IMR-90 (cell line): ENCODE data around the gene LRRN2. TPM values are rescaled to one million over a fixed set of nuclear protein-coding genes. Genes with fewer than 3 reads are reported as not detected.

ENCODE experiments used
- ATAC-seq: fragments of 200-7000 bp; cut with Tn5 transposase; 2 replicates; pipeline ENCODE4 v1.9.1; 2020; ENCODE audit warnings: low read depth, mild to moderate bottlenecking, moderate library complexity
- BruUV-seq: library from RNA; stranded (reverse); fragments of 400-500 nt; replicated peaks from 2 replicates; lab custom pipeline; 2021; lab: Mats Ljungman, UMichigan
- CTCF ChIA-PET: fragments of 300-600 bp; formaldehyde crosslinking; extraction: SDS; loops from one replicate; lab custom pipeline; 2021; ENCODE audit warnings: antibody characterized with exemption; lab: Yijun Ruan, JAX
- POLR2A ChIA-PET: fragments of 300-600 bp; sonication (Branson Sonifier 250); formaldehyde crosslinking; loops from one replicate; lab custom pipeline; 2022; ENCODE audit warnings: antibody characterized with exemption; ENCODE audit not compliant: unreplicated experiment; lab: Charles Lee
- DNase-seq: peaks from one replicate; pipeline ENCODE4 v3.0.0; 2013
- H2AFZ ChIP-seq: replicated peaks from 2 replicates; pipeline ENCODE3; 2013; ENCODE audit warnings: low read length, mild to moderate bottlenecking; ENCODE audit not compliant: poor library complexity
- H2AK5ac ChIP-seq: 2 replicates; pipeline ENCODE4 v1.6.1; 2013; ENCODE audit warnings: low read depth, low read length, inconsistent platforms
- H2AK9ac ChIP-seq: replicated peaks from 2 replicates; pipeline ENCODE3; 2013; ENCODE audit warnings: mild to moderate bottlenecking, low read depth, low read length, moderate library complexity; ENCODE audit not compliant: poor library complexity
- H2BK120ac ChIP-seq: 2 replicates; pipeline ENCODE4 v1.6.1; 2013; ENCODE audit warnings: low read depth, low read length, inconsistent platforms
- H2BK15ac ChIP-seq: 3 replicates; pipeline ENCODE4 v1.6.1; 2013; ENCODE audit warnings: low read depth, low read length, inconsistent platforms
- H2BK20ac ChIP-seq: 2 replicates; pipeline ENCODE4 v1.6.1; 2013; ENCODE audit warnings: low read depth, mild to moderate bottlenecking, inconsistent platforms, low read length, moderate library complexity
- H2BK5ac ChIP-seq: 2 replicates; pipeline ENCODE4 v1.6.1; 2013; ENCODE audit warnings: mild to moderate bottlenecking, low read depth, low read length, inconsistent platforms; ENCODE audit not compliant: poor library complexity, severe bottlenecking
- H3K14ac ChIP-seq: replicated peaks from 2 replicates; pipeline ENCODE4 v1.6.1; 2013; ENCODE audit warnings: low read depth, low read length, inconsistent platforms
- H3K18ac ChIP-seq: 2 replicates; pipeline ENCODE4 v1.6.1; 2013; ENCODE audit warnings: low read depth, low read length, control low read depth
- H3K23ac ChIP-seq: 2 replicates; pipeline ENCODE4 v1.6.1; 2013; ENCODE audit warnings: low read depth, low read length, inconsistent platforms
- H3K27ac ChIP-seq: 2 replicates; pipeline ENCODE4 v1.5.1; 2013; ENCODE audit warnings: mild to moderate bottlenecking, control low read depth, low read length; ENCODE audit not compliant: insufficient read depth
- H3K27me3 ChIP-seq: 2 replicates; pipeline ENCODE4 v1.6.1; 2013; ENCODE audit warnings: low read length; ENCODE audit not compliant: control insufficient read depth, insufficient read depth
- H3K36me3 ChIP-seq: 2 replicates; pipeline ENCODE4 v1.6.1; 2013; ENCODE audit warnings: low read length, mixed read lengths; ENCODE audit not compliant: control insufficient read depth, insufficient read depth
- H3K4ac ChIP-seq: 2 replicates; pipeline ENCODE4 v1.6.1; 2013; ENCODE audit warnings: low read depth, low read length, inconsistent platforms
- H3K4me1 ChIP-seq: 2 replicates; pipeline ENCODE4 v1.6.1; 2013; ENCODE audit warnings: low read length, mixed read lengths; ENCODE audit not compliant: control insufficient read depth, insufficient read depth
- H3K4me2 ChIP-seq: 2 replicates; pipeline ENCODE4 v1.6.1; 2013; ENCODE audit warnings: low read depth, mild to moderate bottlenecking, control low read depth, low read length, moderate library complexity
- H3K4me3 ChIP-seq: 2 replicates; pipeline ENCODE4 v1.5.1; 2013; ENCODE audit warnings: low read depth, mild to moderate bottlenecking, control low read depth, low read length, moderate library complexity; ENCODE audit not compliant: insufficient read depth
- H3K56ac ChIP-seq: 2 replicates; pipeline ENCODE4 v1.6.1; 2013; ENCODE audit warnings: low read length, inconsistent platforms; ENCODE audit not compliant: insufficient read depth; ENCODE audit errors: extremely low read depth
- H3K79me1 ChIP-seq, 2 experiments: 2 replicates each; pipeline ENCODE4 v1.6.1; 2013; ENCODE audit warnings: low read length in 2 of 2, inconsistent platforms in 1 of 2, low read depth in 1 of 2
- H3K9ac ChIP-seq: 2 replicates; pipeline ENCODE4 v1.6.1; 2013; ENCODE audit warnings: low read depth, low read length, control low read depth
- H3K9me1 ChIP-seq: 2 replicates; pipeline ENCODE4 v1.6.1; 2013; ENCODE audit warnings: low read length, inconsistent platforms; ENCODE audit not compliant: insufficient read depth
- H3K9me3 ChIP-seq: 2 replicates; pipeline ENCODE4 v1.6.1; 2013; ENCODE audit warnings: low read length; ENCODE audit not compliant: control insufficient read depth, insufficient read depth
- H4K20me1 ChIP-seq: 2 replicates; pipeline ENCODE4 v1.6.1; 2013; ENCODE audit warnings: low read length, inconsistent platforms; ENCODE audit not compliant: insufficient read depth
- H4K5ac ChIP-seq: 2 replicates; pipeline ENCODE4 v1.6.1; 2013; ENCODE audit warnings: mild to moderate bottlenecking, low read depth, low read length, control low read depth
- H4K8ac ChIP-seq, 2 experiments: 2 replicates each; pipeline ENCODE4 v1.6.1; 2013; ENCODE audit warnings: low read depth in 2 of 2, low read length in 2 of 2, control low read depth in 1 of 2, inconsistent platforms in 1 of 2
- H4K91ac ChIP-seq: 2 replicates; pipeline ENCODE4 v1.6.1; 2013; ENCODE audit warnings: low read depth, low read length, inconsistent platforms; ENCODE audit not compliant: insufficient read depth
- BHLHE40 ChIP-seq: fragments of 150-350 bp; IDR thresholded peaks from 2 replicates; pipeline ENCODE4 v1.6.1; 2016; ENCODE audit warnings: mild to moderate bottlenecking, low read depth, low read length
- CEBPB ChIP-seq: IDR thresholded peaks from 2 replicates; pipeline ENCODE4 v1.6.1; 2012; ENCODE audit warnings: low read depth, low read length, improper control_type of control experiment
- CHD1 ChIP-seq: IDR thresholded peaks from 2 replicates; pipeline ENCODE4 v1.6.1; 2012; ENCODE audit warnings: low read depth, low read length, improper control_type of control experiment
- CTCF ChIP-seq: conservative IDR thresholded peaks from 2 replicates; pipeline ENCODE4 v1.5.1; 2012; ENCODE audit warnings: mild to moderate bottlenecking, low read depth, low read length, improper control_type of control experiment
- ELK1 ChIP-seq: fragments of 150-350 bp; IDR thresholded peaks from 2 replicates; pipeline ENCODE4 v1.6.1; 2016; ENCODE audit warnings: low read depth, mild to moderate bottlenecking, low read length, moderate library complexity, borderline replicate concordance
- FOS ChIP-seq: fragments of 150-350 bp; IDR thresholded peaks from 2 replicates; pipeline ENCODE4 v1.6.1; 2016; ENCODE audit warnings: low read depth, low read length
- MAFK ChIP-seq: IDR thresholded peaks from 2 replicates; pipeline ENCODE4 v1.6.1; 2012; ENCODE audit warnings: low read depth, low read length, improper control_type of control experiment
- MAZ ChIP-seq: IDR thresholded peaks from 2 replicates; pipeline ENCODE4 v1.6.1; 2012; ENCODE audit warnings: low read depth, mild to moderate bottlenecking, low read length, improper control_type of control experiment, moderate library complexity, borderline replicate concordance
- MXI1 ChIP-seq: IDR thresholded peaks from 2 replicates; pipeline ENCODE4 v1.6.1; 2012; ENCODE audit warnings: low read depth, mild to moderate bottlenecking, low read length, moderate library complexity, borderline replicate concordance
- NFE2L2 ChIP-seq: fragments of 150-350 bp; IDR thresholded peaks from 2 replicates; pipeline ENCODE4 v1.6.1; 2016; ENCODE audit warnings: low read depth, mild to moderate bottlenecking, low read length
- RAD21 ChIP-seq: IDR thresholded peaks from 2 replicates; pipeline ENCODE4 v1.6.1; 2012; ENCODE audit warnings: low read length, improper control_type of control experiment
- RCOR1 ChIP-seq: IDR thresholded peaks from 2 replicates; pipeline ENCODE4 v1.6.1; 2012; ENCODE audit warnings: mild to moderate bottlenecking, low read length, improper control_type of control experiment; ENCODE audit not compliant: insufficient replicate concordance
- RFX5 ChIP-seq: IDR thresholded peaks from 2 replicates; pipeline ENCODE4 v1.8.0; 2012; ENCODE audit warnings: low read depth, mild to moderate bottlenecking, low read length, moderate library complexity
- SMC3 ChIP-seq: fragments of 150-350 bp; IDR thresholded peaks from 2 replicates; pipeline ENCODE4 v1.6.1; 2016; ENCODE audit warnings: low read depth, mild to moderate bottlenecking, antibody characterized with exemption, low read length, moderate library complexity
- USF2 ChIP-seq: fragments of 150-350 bp; IDR thresholded peaks from 2 replicates; pipeline ENCODE4 v1.6.1; 2017; ENCODE audit warnings: mild to moderate bottlenecking, antibody characterized with exemption, low read length, low read depth
- WGBS, 2 experiments: methylation state at CpG; one replicate each; pipeline versions ENCODE4 v1.1.5 to v1.1.7; 2013; ENCODE audit warnings: missing lambda C conversion rate in 2 of 2; ENCODE audit not compliant: insufficient read length in 1 of 2; ENCODE audit errors: extremely low coverage in 2 of 2; 5-methylcytosine and 5-hydroxymethylcytosine counted together
- dilution Hi-C: fragments of 300-500 bp; cut with HindIII; formaldehyde crosslinking; loops from one replicate; pipeline ENCODE4 v1.14.3; 2018; ENCODE audit warnings: low sequenced_read_pairs; ENCODE audit not compliant: unreplicated experiment
- in situ Hi-C: fragments of 300-500 bp; cut with MboI; formaldehyde crosslinking; loops from 3 replicates; pipeline ENCODE4 v1.14.3; 2019; ENCODE audit warnings: low sequenced_read_pairs, inconsistent platforms, mixed read lengths
- intact Hi-C: fragments of 100-400 bp; cut with micrococcal nuclease; formaldehyde crosslinking; loops from 2 replicates; pipeline ENCODE4 v1.10.0; 2022
- polyA plus RNA-seq, 3 experiments: library from polyadenylated mRNA; depleted of rRNA; stranded (reverse); fragments of >200 nt; gene quantifications; 2 replicates each; pipeline ENCODE4 v1.2.3, GENCODE V29; 2012; ENCODE audit warnings: low replicate concordance in 1 of 3
- total RNA-seq: library from RNA; depleted of rRNA; stranded (reverse); fragments of >200 nt; gene quantifications from 2 replicates; pipeline ENCODE4 v1.2.3, GENCODE V29; 2012

The LRRN2 gene
- total and polyA plus RNA-seq, 2 of the 4 experiments (the other 2 are of a cell fraction): not detected

- no TSS peak for BruUV-seq
- dilution Hi-C loops: no loop called here
Observed at GRCh38 chr1:204643503-204643902, 42.0 kb downstream of the LRRN2 start.

More at GRCh38 chr1:204643503-204643902, 42.0 kb downstream of the LRRN2 start:
- Histone ChIP-seq H2BK15ac (no peak overlapping the region), H3K9me3 (no peaks in the 10 kb centered on the region), H2AK9ac (no peak overlapping the region), H3K9ac (no peak overlapping the region), H3K4me2 (no peak overlapping the region), H3K4ac (no peak overlapping the region), H2BK5ac (no peak overlapping the region), H2AK5ac (no peak overlapping the region), H3K27ac (no peak overlapping the region), H3K36me3 (no peaks in the 10 kb centered on the region), H4K91ac (no peak overlapping the region), H2BK120ac (no peak overlapping the region), H4K5ac (no peak overlapping the region), H3K4me1 (no peaks in the 10 kb centered on the region), H4K20me1 (no peaks in the 10 kb centered on the region), H3K14ac (no peak overlapping the region), H3K9me1 (no peaks in the 10 kb centered on the region), H4K8ac (no peak overlapping the region), H3K79me1 (no peaks in the 10 kb centered on the region), H2AFZ (no peak overlapping the region), H3K4me3 (no peak overlapping the region), H3K56ac (no peak overlapping the region), H2BK20ac (no peak overlapping the region), H3K18ac (no peak overlapping the region), H3K23ac (no peak overlapping the region), H3K27me3 (peaks cover 13% of the 10 kb centered on the region)
- CTCF ChIA-PET: interaction anchor here (1.4 kb wide), 1 partner anchor 163 kb away, joined by 5 read pairs; no protein-coding TSS in a partner anchor
- TF ChIP-seq MXI1 (no peak), CHD1 (no peak), FOS (no peak), NFE2L2 (no peak), ELK1 (no peak), CEBPB (no peak), RAD21 (no peak), BHLHE40 (no peak), RCOR1 (no peak), MAFK (no peak), CTCF (no peak), RFX5 (no peak), USF2 (no peak), MAZ (no peak), SMC3 (no peak)
- POLR2A ChIA-PET: no interaction called here
- DNase-seq (no peak), ATAC-seq (no peak)
- WGBS, 2 experiments: 67% methylated on average over 2 of the region's 6 CpGs; no CpG with 5 or more reads in 1 of the 2 experiments
- intact Hi-C loops (no loop called here), in situ Hi-C loops (no loop called here)
